ENCODE measurements around the gene GPX1. TPM values are rescaled to one million over a fixed set of nuclear protein-coding genes. Genes with fewer than 3 reads are reported as not detected.
"Not testable (repeated sequence)": the region's sequence is repeated elsewhere in the genome, so short reads cannot be mapped to it uniquely, and the experiment has no call there.

GPX1 gene
- total and polyA plus RNA-seq, 2 experiments from 2014 or later: 186 to 440 TPM

- Histone ChIP-seq H3K4me2 (no peak overlapping the region), H3K4me1 (ENCODE audit: insufficient read depth) (peaks cover 2% of the 10 kb centered on the region), H3K9me2 (replicated peaks; ENCODE audit: insufficient read depth) (no peaks in the 10 kb centered on the region), H3K36me3 (replicated peaks; ENCODE audit: insufficient read depth, low read depth) (no peaks in the 10 kb centered on the region), H4K20me1 (ENCODE audit: insufficient read depth, poor library complexity, severe bottlenecking) (peaks cover 97% of the 10 kb centered on the region), H3K4me3 (no peak overlapping the region), H3K27ac (no peak overlapping the region), H2AFZ (no peak overlapping the region), H3K27me3 (no peaks in the 10 kb centered on the region), H3K79me2 (peaks cover 100% of the 10 kb centered on the region), H3K9me3 (ENCODE audit: low read depth) (no peaks in the 10 kb centered on the region)
- TF ChIP-seq EZH2 (IDR thresholded peaks at IDR 0.05; ENCODE audit: borderline replicate concordance): no peak
- no peak for TF ChIP-seq EZH2phosphoT487 (IDR thresholded peaks at IDR 0.05; ENCODE audit: low read depth, severe bottlenecking, unreplicated experiment)
- TF ChIP-seq CTCF (IDR thresholded peaks at IDR 0.05; ENCODE audit: poor library complexity): no peak
- whole genome bisulfite sequencing (ENCODE audit: low lambda C conversion rate, missing lambda C conversion rate): 77% methylated on average over 2 of the region's 2 CpGs
- DNase-seq (ENCODE audit: low spot score): no peak
Observed at GRCh38 chr3:49401766-49402165, 43.6 kb upstream of the GPX1 start.

GRCh38 chr3:49399461-49399860 is 41.3 kb upstream of the GPX1 start:
- DNase-seq (ENCODE audit: low spot score): no peak
- Histone ChIP-seq H4K20me1 (ENCODE audit: insufficient read depth, poor library complexity, severe bottlenecking) (peaks cover 97% of the 10 kb centered on the region), H3K27me3 (no peaks in the 10 kb centered on the region), H2AFZ (no peak overlapping the region), H3K9me2 (replicated peaks; ENCODE audit: insufficient read depth) (no peaks in the 10 kb centered on the region), H3K27ac (no peak overlapping the region), H3K9me3 (ENCODE audit: low read depth) (no peaks in the 10 kb centered on the region), H3K79me2 (peaks cover 100% of the 10 kb centered on the region), H3K4me1 (ENCODE audit: insufficient read depth) (no peaks in the 10 kb centered on the region), H3K4me3 (no peak overlapping the region), H3K4me2 (no peak overlapping the region), H3K36me3 (replicated peaks; ENCODE audit: insufficient read depth, low read depth) (no peaks in the 10 kb centered on the region)
- TF ChIP-seq EZH2phosphoT487 (IDR thresholded peaks at IDR 0.05; ENCODE audit: low read depth, severe bottlenecking, unreplicated experiment) (no peak), CTCF (IDR thresholded peaks at IDR 0.05; ENCODE audit: poor library complexity) (no peak), EZH2 (IDR thresholded peaks at IDR 0.05; ENCODE audit: borderline replicate concordance) (no peak)
- 96% methylated on average over 3 of the region's 3 CpGs for WGBS (ENCODE audit: low lambda C conversion rate, missing lambda C conversion rate)

GRCh38 chr3:49397470-49397869 is 39.3 kb upstream of the GPX1 start:
- Histone ChIP-seq H3K27ac (no peak overlapping the region), H2AFZ (no peak overlapping the region), H3K36me3 (replicated peaks; ENCODE audit: insufficient read depth, low read depth) (no peaks in the 10 kb centered on the region), H3K4me3 (no peak overlapping the region), H4K20me1 (ENCODE audit: insufficient read depth, poor library complexity, severe bottlenecking) (peaks cover 95% of the 10 kb centered on the region), H3K79me2 (peaks cover 98% of the 10 kb centered on the region), H3K9me3 (ENCODE audit: low read depth) (no peaks in the 10 kb centered on the region), H3K27me3 (no peaks in the 10 kb centered on the region), H3K4me2 (no peak overlapping the region), H3K4me1 (ENCODE audit: insufficient read depth) (no peaks in the 10 kb centered on the region), H3K9me2 (replicated peaks; ENCODE audit: insufficient read depth) (no peaks in the 10 kb centered on the region)
- TF ChIP-seq EZH2 (IDR thresholded peaks at IDR 0.05; ENCODE audit: borderline replicate concordance) (no peak), CTCF (IDR thresholded peaks at IDR 0.05; ENCODE audit: poor library complexity) (no peak), EZH2phosphoT487 (IDR thresholded peaks at IDR 0.05; ENCODE audit: low read depth, severe bottlenecking, unreplicated experiment) (no peak)
- peak; percentile 26 for DNase-seq (ENCODE audit: low spot score)
- 67% methylated on average over 4 of the region's 4 CpGs for WGBS (ENCODE audit: low lambda C conversion rate, missing lambda C conversion rate)

- H3K4me2 ChIP-seq; H3K4me3 ChIP-seq; H3K9me3 ChIP-seq (ENCODE audit: low read depth); H3K9me2 ChIP-seq (replicated peaks; ENCODE audit: insufficient read depth); H2AFZ ChIP-seq; DNase-seq (ENCODE audit: low spot score); H3K27me3 ChIP-seq; H3K36me3 ChIP-seq (replicated peaks; ENCODE audit: insufficient read depth, low read depth); H3K4me1 ChIP-seq (ENCODE audit: insufficient read depth); H3K27ac ChIP-seq: not testable (repeated sequence)
- H3K79me2 ChIP-seq: peaks cover 98% of the 10 kb centered on the region
- WGBS (ENCODE audit: low lambda C conversion rate, missing lambda C conversion rate): 93% methylated on average over 10 of the region's 10 CpGs
- peaks cover 98% of the 10 kb centered on the region for H4K20me1 ChIP-seq (ENCODE audit: insufficient read depth, poor library complexity, severe bottlenecking)
Observed at GRCh38 chr3:49391310-49391709, 33.2 kb upstream of the GPX1 start.

All from hepatocyte (in vitro differentiated cells).